Epithelial cell of proximal tubule (primary cell): Measurements from ENCODE around the gene FXYD6. TPM values are rescaled to one million over a fixed set of nuclear protein-coding genes. Genes with fewer than 3 reads are reported as not detected.
A peak's percentile ranks its signal among the peaks of the same experiment; 100 is the strongest.

Experiments
- DNase-seq: peaks from one replicate; pipeline ENCODE4 v3.0.0-alpha.2; 2011; ENCODE audit warnings: low read depth
- H3K4me3 ChIP-seq: 2 replicates; pipeline ENCODE4 v1.5.1; 2011; ENCODE audit warnings: low read depth, mild to moderate bottlenecking, low read length
- total RNA-seq: library from RNA; depleted of rRNA; stranded (reverse); fragments of >200 nt; gene quantifications from 2 replicates; pipeline ENCODE4 v1.2.3, GENCODE V29; 2015
- TF ChIP-seq, protein P1 (sequence below): conservative IDR thresholded peaks from 2 replicates; pipeline ENCODE4 v1.5.1; 2012; ENCODE audit warnings: low read depth, mild to moderate bottlenecking, low read length

FXYD6 gene
- total RNA-seq, 1 donor from 2014 or later = 71.2 TPM

DNA sequence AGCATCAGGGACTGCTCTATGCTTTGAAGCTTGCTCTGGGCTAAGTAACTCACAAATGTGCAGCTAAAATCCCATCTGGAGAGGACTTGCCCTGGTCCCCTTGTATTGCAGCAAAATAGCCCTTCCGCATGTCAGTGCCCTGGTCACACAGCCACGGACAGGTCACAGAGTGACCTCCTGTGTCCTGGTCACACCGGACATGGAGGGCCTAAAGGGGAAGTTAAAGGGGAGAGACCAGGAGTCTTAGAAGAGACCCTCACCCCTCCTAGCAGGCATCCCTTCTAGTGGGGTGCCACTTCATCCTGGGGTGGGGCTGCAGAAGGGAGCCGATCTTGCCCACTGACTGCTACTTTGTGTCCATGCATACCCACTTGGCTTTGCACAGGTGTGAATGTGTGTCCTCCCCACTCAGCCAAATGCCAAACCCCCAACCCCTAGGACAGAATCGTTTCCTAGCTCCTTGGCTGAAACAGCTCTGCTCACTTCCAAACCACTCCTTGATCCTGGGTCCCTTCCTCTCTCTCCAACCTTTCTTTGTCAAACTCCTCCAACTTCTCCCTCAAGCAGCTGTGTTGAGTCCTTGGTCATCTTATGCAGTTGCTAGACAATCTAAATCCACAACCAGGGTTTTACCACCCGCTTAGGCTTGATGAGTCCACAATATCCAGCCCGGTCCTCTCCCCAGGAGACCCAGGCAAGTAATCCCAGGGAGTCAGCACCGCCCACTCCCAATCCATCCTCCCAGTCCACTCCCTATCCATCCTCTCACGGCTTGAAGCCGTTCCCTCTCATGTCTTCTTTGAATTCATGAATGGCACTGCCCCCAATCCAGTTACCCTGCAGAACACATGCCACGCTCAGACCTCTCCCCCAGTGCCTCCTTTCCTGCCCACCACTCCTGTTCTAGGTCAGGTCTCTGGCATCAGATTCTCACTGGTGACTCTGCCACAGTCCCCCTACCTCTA, 3.3 kb upstream of the FXYD6 start:
- TF ChIP-seq, protein P1, sequence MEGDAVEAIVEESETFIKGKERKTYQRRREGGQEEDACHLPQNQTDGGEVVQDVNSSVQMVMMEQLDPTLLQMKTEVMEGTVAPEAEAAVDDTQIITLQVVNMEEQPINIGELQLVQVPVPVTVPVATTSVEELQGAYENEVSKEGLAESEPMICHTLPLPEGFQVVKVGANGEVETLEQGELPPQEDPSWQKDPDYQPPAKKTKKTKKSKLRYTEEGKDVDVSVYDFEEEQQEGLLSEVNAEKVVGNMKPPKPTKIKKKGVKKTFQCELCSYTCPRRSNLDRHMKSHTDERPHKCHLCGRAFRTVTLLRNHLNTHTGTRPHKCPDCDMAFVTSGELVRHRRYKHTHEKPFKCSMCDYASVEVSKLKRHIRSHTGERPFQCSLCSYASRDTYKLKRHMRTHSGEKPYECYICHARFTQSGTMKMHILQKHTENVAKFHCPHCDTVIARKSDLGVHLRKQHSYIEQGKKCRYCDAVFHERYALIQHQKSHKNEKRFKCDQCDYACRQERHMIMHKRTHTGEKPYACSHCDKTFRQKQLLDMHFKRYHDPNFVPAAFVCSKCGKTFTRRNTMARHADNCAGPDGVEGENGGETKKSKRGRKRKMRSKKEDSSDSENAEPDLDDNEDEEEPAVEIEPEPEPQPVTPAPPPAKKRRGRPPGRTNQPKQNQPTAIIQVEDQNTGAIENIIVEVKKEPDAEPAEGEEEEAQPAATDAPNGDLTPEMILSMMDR = no peak

DNA sequence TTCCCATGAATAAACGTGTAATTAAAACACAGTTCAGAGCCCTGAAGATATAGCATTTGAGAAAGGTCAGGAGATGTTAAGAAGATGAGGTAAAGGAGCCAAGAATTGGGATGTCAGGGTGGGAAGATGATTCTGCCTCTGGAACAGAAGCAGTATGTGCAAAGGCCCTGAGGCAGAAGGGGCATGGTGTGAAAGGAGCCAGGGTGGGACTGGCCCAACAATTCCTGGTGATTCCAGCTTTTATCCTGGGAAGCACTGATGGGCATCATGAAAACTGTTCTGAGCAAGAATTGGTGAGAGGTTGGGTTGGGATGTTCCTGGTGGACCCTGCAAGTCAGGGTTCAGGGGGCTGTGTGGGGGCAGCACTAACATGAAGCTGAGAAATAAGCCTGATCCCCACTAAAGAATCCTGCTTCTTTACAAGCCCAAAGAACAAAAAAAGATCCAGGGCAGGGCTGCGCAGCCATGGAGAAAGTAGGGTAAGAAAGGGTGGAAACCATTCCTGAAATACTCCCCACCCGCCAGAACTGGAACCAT, 2.5 kb upstream of the FXYD6 start:
- DNase-seq = no peak
- H3K4me3 ChIP-seq = no peak overlapping the region
- TF ChIP-seq, protein P1 = no peak

More for the DNA sequence above, 3.3 kb upstream of the FXYD6 start:
- no peak overlapping the region for H3K4me3 ChIP-seq
- no peak for DNase-seq

DNA sequence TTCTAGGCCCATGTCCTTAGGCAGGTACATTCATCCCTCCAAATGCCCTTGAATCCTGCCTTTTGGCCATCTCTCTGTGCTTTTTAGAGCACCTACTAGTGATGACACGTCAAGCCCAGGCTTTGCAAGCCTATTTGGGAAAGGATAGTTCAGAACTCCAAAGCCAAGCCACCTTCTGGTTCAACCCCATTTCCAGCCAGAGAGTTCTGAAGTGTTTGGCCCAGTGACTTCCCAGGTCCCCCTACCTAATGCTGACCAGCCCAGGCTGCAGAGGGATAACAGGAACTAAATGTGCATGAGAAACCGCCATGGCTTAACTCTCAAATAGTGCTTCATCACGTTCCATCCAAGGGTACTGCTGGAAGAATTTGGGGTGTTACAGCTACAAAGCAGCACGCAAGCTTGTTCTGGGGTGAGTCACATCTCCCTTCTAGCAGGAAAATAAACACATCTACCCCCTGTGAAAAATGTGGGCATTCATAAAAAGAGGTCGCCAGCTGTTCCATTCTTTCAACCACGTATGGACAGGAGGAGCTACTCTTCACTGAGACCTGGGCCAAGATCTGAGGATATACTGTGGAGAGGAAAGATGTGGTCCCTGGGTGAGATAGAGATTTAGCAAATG, 2.0 kb upstream of the FXYD6 start:
- H3K4me3 ChIP-seq = no peak overlapping the region
- DNase-seq = no peak
- TF ChIP-seq, protein P1 = no peak

DNA sequence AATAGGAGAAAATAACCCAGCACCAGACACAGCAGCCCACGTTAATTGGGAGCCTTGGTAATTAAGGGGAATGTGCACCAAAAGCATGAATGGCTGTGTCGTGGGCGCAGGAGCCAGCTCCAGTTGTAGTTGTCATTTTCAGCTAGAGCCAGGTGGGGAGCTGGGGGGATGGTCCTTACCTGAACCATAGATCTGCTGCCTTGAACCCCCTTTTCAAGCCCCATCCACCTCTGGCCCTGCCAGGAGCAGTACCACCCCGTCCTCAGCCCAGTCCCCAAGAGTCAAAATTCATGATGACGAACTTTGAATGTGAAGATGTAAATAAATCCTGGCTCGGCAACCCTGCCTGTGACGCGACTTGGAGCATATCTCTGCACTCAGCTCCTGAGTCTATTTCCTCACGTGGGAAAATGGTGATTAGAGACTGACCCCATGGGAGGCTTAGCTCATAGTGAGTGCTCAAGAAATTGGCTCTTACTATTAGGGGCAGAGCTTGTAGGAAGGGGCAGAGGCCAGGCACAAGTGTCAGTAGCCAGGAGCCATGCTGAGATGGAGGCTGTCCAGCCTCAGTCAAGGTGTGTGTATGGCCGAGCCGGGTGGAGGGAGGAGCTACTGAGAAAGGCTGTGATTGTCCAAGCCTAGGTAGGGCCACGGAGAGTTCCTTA, 794 bp upstream of the FXYD6 start:
- TF ChIP-seq, protein P1 = no peak
- H3K4me3 ChIP-seq = peak overlapping the region; percentile 50
- DNase-seq = no peak

DNA sequence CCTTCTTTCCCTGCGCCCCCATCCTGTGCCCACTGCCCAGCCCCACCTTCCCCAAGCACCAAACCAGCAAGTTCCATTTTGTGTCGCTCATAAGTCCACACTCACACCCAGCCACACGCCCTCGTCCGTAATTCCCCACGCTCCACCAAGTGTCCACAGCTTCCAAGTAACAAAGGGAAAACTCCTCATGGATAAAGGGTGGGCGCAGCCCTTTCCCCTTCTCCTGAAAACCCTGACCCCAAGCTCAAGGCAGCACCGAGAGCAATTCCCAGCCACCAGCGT, 458 bp downstream of the FXYD6 start:
- TF ChIP-seq, protein P1 = no peak

DNA sequence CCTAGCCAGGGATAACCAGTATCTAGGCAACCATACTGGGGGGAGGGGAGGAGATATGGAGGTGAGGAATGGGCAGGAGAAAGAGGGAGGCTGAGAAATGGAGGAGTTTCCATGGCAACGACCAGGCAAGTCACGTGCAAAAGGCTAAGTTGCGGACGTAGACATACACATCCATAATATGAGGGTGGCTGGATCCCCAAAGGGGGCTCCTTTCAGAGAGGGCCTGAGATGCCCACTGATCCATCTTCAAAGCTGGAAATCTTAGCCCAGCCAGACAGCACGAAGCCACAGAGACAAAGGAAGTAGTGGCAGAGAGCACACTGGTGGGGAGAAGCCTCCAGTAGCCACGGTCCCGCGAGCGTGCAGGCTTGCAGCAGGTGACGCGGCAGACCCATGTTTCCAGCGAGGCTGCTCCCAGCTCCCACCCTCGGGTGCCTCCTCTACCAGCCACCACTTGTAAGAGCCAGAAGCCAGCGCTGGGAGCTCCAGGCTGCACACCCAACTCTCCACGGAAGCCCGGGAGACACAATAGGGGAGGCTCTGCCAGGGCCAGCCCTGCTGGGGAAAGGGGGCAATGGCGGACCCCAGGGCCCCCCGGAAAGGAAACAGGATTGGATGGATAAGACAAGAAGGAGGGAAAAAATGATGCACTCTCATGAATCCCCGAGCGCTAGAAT, 938 bp downstream of the FXYD6 start:
- peak overlapping the region; percentile 50 for H3K4me3 ChIP-seq
- no peak for DNase-seq
- TF ChIP-seq, protein P1 = no peak

More for the DNA sequence above, 458 bp downstream of the FXYD6 start:
- no peak for DNase-seq
- H3K4me3 ChIP-seq = peak overlapping the region; percentile 50
